AG04449 (cell line): ENCODE measurements around the gene COPE.

ENCODE experiments used
- CTCF ChIA-PET: fragments of 350-600 bp; formaldehyde crosslinking; extraction: SDS; loops from one replicate; lab custom pipeline; 2021; ENCODE audit warnings: antibody characterized with exemption; lab: Yijun Ruan, JAX
- POLR2A ChIA-PET: fragments of 400-600, 350-600 bp; formaldehyde crosslinking; extraction: SDS; loops from one replicate; lab custom pipeline; 2020; ENCODE audit warnings: antibody characterized with exemption, inconsistent platforms; lab: Yijun Ruan, JAX
- DNase-seq: peaks from one replicate; pipeline ENCODE4 v3.0.0-alpha.2; 2010; ENCODE audit warnings: low read depth, low spot score
- H3K4me3 ChIP-seq: 2 replicates; pipeline ENCODE4 v1.5.1; 2011; ENCODE audit warnings: low read depth, mild to moderate bottlenecking, control low read depth, low read length
- TF ChIP-seq, protein P1 (sequence below): IDR thresholded peaks from one replicate; pipeline ENCODE4 v1.5.1; 2011; ENCODE audit warnings: mild to moderate bottlenecking, moderate library complexity, low read length, control low read depth, inconsistent platforms; ENCODE audit not compliant: insufficient read depth; ENCODE audit errors: missing control alignments

COPE gene

DNA sequence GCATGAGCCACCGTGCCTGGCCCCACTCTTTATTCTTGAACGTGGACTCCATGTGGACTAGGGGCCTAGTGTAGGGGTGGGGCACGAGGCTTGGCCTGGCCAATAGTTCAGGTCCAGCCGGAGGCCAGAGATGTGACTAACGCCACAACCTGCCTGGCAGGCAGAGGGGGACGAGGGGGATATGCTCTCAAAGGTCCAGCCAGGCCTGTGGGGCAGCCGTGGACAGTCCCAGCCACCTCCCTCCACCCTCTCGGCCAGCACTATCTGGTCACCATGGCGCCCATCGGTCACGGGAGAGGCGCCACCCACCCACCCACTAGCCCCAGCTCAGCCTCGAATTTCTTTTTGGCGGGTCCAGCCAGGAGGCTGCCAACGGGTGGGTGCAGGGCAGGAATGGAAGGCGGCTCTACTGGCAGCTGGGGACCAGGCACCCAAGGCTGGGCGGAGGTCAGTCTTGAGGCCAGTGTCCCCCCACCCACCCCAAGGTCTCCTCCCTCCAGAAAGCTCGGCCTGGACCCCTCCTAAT lies 21.0 kb downstream of the COPE start:
- CTCF ChIA-PET: no interaction called here
- POLR2A ChIA-PET: no interaction called here

DNA sequence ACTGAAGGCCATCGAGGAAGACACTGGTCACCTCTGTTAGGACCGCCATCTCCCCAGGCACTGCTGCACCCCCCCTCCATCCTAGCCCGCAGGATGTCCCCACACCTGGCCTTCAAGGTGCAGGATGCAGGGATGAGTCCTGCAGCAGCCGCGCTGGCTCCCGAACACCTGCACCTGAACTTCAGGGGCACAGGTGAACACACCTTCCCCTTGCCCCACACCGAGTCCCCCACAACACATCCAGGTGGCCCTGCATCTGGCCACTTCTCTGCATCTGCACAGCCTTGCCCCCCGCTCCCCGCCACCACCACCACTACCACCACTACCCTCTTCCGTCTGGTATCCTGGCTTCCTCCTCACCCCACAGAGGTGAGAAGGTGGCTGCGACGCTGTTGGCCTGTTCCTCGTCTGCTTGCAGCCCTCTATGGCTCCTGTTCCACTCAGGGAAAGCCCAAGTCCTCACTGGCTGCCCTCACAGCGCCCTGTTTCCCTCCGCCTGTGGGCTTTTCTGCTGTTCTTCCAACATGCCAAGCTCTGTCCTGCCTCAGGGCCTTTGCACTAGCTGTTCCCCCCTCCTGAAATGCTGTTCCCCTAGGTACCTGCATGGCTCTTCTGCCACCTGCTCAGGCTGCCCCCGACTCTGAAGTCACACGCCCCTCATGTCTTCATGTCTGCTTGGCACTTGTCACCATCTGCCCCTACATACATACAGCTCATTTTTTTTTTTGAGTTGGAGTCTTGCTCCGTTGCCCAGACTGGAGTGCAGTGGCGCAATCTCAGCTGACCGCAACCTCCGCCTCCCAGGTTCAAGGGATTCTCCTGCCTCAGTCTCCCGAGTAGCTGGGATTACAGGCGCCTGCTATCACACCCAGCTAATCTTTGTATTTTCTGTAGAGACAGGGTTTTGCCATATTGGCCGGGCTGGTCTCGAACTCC lies 21.8 kb downstream of the COPE start:
- CTCF ChIA-PET: interaction anchor here (1.5 kb wide), 1 partner anchor 50 kb away, joined by 5 read pairs; no protein-coding TSS in a partner anchor
- POLR2A ChIA-PET: no interaction called here
- no peak overlapping the region for H3K4me3 ChIP-seq
- DNase-seq: no peak
- TF ChIP-seq, protein P1, sequence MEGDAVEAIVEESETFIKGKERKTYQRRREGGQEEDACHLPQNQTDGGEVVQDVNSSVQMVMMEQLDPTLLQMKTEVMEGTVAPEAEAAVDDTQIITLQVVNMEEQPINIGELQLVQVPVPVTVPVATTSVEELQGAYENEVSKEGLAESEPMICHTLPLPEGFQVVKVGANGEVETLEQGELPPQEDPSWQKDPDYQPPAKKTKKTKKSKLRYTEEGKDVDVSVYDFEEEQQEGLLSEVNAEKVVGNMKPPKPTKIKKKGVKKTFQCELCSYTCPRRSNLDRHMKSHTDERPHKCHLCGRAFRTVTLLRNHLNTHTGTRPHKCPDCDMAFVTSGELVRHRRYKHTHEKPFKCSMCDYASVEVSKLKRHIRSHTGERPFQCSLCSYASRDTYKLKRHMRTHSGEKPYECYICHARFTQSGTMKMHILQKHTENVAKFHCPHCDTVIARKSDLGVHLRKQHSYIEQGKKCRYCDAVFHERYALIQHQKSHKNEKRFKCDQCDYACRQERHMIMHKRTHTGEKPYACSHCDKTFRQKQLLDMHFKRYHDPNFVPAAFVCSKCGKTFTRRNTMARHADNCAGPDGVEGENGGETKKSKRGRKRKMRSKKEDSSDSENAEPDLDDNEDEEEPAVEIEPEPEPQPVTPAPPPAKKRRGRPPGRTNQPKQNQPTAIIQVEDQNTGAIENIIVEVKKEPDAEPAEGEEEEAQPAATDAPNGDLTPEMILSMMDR: no peak

More for the DNA sequence above, 21.0 kb downstream of the COPE start:
- TF ChIP-seq, protein P1: no peak
- H3K4me3 ChIP-seq: no peak overlapping the region
- DNase-seq: no peak

DNA sequence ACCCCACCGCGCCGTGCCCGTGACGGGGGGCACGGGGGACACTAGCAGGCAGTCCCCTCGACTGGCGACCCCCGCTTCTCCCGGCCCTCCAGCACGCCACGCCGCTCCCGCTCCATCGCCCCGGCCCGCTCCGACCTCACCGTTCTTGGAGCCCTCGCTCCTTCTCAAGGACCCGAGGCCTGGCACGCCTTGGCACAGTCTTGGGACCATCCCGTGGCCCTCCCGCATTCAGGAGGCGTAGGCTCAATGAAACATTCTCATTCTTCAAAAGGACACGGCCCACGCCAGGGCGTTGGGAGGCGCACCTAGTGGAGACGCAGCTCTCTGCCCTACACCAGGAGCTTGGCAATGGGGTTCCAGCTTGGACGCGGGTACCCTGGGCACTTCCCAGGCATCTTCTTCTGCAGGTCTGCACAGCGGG lies 22.8 kb downstream of the COPE start:
- ChIA-PET POLR2A (no interaction called here), CTCF (interaction anchor here (1.3 to 1.5 kb wide), 2 partner anchors 31 to 49 kb away, joined by 5 read pairs; no protein-coding TSS in a partner anchor)
- no peak for DNase-seq

DNA sequence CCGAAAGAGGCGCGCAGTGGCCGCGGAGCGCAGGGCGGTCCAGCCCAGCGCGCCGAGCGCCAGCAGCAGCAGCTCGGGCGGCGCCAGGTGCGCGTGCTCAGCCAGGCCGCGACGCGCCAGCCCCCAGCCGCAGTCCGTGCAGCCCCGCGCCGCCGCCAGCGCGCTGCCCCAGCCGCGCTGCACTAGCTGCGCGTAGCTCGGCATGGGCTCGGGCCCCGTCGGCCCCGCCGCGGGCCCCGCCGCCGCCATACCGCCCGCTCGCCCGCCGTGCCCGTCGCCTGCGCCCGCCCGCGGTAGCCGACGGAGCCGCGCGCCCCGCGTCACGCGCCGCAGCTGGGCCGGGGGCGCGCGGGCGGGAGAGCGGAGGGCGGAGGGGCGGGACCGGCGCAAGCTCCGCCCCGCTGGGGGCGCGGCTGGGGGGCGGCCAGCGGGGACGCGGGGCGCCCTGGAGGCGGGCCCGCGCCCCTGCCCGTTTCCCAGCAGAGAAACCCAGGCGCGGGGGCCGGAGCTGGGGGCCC lies 23.3 kb downstream of the COPE start, which contains the start of gene CERS1:
TSS of gene CERS1 (minus strand) at position 335 of the 518 bp plus-strand sequence. CDS start at position 249, 86 bp downstream.
- ChIA-PET POLR2A (no interaction called here), CTCF (interaction anchor here (1.3 to 1.5 kb wide), 3 partner anchors 12 to 48 kb away, joined by 4 to 5 read pairs (median 5); no protein-coding TSS in a partner anchor)
- H3K4me3 ChIP-seq: peak within 1 kb of the TSS; percentile 49
- DNase-seq: no peak
- TF ChIP-seq, protein P1: no peak

More for the DNA sequence above, 22.8 kb downstream of the COPE start:
- TF ChIP-seq, protein P1: no peak
- peak overlapping the region; percentile 6; the same call in 1 of the 2 replicates for H3K4me3 ChIP-seq

DNA sequence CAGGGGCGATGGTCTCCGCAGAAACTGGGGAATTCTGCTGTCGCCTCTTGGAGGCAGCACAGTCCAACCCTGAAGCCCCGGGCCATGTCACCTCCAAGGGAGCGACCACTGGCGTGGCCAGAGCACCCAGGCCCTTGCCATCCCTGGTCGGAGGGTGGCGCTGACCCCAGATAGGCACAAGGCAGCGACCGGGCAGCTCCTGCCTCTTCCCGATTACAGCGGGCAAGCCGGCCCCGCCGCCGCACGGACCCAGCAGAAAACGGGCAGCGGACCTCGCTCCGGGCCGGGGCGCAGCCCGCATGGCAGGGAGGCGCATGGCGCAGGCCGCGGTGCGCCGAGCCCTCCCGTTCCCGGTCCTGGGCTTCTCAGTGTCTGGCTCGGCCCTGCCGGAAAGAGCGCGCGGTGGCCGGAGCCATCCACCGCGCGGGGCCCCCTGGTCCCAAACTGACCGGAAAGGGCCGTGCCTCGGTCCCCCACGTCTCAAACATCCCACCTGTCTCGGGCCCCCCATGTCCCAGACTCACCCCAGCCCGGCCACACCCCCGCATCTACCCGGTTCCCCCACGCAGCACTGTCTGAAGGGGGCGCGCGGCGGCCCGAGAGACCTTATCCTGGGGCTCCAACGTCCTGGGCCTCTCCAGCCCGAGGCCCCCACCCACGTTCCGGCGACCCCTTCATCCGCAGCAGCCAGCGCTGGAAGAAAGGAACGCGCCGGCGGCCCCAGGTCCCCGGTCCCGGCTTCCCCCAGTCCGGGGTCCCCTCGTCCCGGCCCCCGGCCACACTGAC lies 24.0 kb downstream of the COPE start:
- no peak for DNase-seq
- ChIA-PET POLR2A (no interaction called here), CTCF (interaction anchor here (1.3 to 1.6 kb wide), 4 partner anchors 13 to 91 kb away, joined by 4 to 16 read pairs (median 5); no protein-coding TSS in a partner anchor)
- peak overlapping the region; percentile 49 for H3K4me3 ChIP-seq
- TF ChIP-seq, protein P1: peak; percentile 29
